Muscle of leg (tissue), 16 donors: ENCODE results near the gene SH2D6. TPM values are rescaled to one million over a fixed set of nuclear protein-coding genes. Genes with fewer than 3 reads are reported as not detected.
"Not testable (repeated sequence)": the region's sequence is repeated elsewhere in the genome, so short reads cannot be mapped to it uniquely, and the experiment has no call there.

Experiments
- DNase-seq: peaks from one replicate; pipeline ENCODE4 v3.0.0; 2013
- H3K27ac ChIP-seq: one replicate; pipeline ENCODE4 v1.5.1; 2013; ENCODE audit warnings: mild to moderate bottlenecking, low read length, control low read depth
- H3K27me3 ChIP-seq: one replicate; pipeline ENCODE4 v1.6.1; 2013; ENCODE audit warnings: low read length; ENCODE audit not compliant: control insufficient read depth, insufficient read depth
- H3K36me3 ChIP-seq: one replicate; pipeline ENCODE4 v1.6.1; 2013; ENCODE audit warnings: low read length; ENCODE audit not compliant: control insufficient read depth, insufficient read depth
- H3K4me1 ChIP-seq: one replicate; pipeline ENCODE4 v1.6.1; 2013; ENCODE audit warnings: low read length; ENCODE audit not compliant: control insufficient read depth, insufficient read depth
- H3K4me3 ChIP-seq: one replicate; pipeline ENCODE4 v1.5.1; 2013; ENCODE audit warnings: low read length, control low read depth
- H3K9me3 ChIP-seq: replicated peaks from 2 replicates; pipeline ENCODE4 v1.6.1; 2013; ENCODE audit warnings: low read depth, low read length; ENCODE audit not compliant: control insufficient read depth
- WGBS: methylation state at CpG from one replicate; pipeline ENCODE4 v1.1.5; 2013; ENCODE audit warnings: missing lambda C conversion rate; ENCODE audit not compliant: insufficient coverage; 5-methylcytosine and 5-hydroxymethylcytosine counted together
- long read RNA-seq, 11 donors: transcript quantifications; one replicate each; lab custom pipeline, GENCODE V29; 2026
- polyA plus RNA-seq, 8 donors: library from polyadenylated mRNA; unstranded; fragments of 120-200 nt; gene quantifications; one replicate each; pipeline versions ENCODE4 v1.2.1 to v1.2.3, GENCODE V29; 2013; ENCODE audit warnings: inconsistent platforms in 1 of 8, low replicate concordance in 1 of 8; ENCODE audit not compliant: insufficient read length in 8 of 8, insufficient read depth in 1 of 8
- total RNA-seq: library from RNA; stranded (reverse); fragments of 120-200 nt; gene quantifications from one replicate; pipeline ENCODE4 v1.2.4, GENCODE V29; 2013

SH2D6 gene
- total RNA-seq (0.13 TPM), polyA plus RNA-seq (1 to 10 TPM in 1 of 8 donors, under 1 TPM in 7; 0.24 to 1.4 (median 0.66) TPM)
- long read RNA-seq, donor 1, result 0 reads
- long read RNA-seq, donor 2, result 0 reads
- long read RNA-seq, donor 3, result 0 reads
- long read RNA-seq, donor 4, result 0 reads
- long read RNA-seq, donor 5, result 0 reads
- long read RNA-seq, donor 6, result 0 reads
- long read RNA-seq, donor 7, result 0 reads
- long read RNA-seq, donor 8, result 0 reads
- long read RNA-seq, donor 9, result 0 reads
- long read RNA-seq, donor 10, result 0 reads
- long read RNA-seq, donor 11, result 0 reads

DNA sequence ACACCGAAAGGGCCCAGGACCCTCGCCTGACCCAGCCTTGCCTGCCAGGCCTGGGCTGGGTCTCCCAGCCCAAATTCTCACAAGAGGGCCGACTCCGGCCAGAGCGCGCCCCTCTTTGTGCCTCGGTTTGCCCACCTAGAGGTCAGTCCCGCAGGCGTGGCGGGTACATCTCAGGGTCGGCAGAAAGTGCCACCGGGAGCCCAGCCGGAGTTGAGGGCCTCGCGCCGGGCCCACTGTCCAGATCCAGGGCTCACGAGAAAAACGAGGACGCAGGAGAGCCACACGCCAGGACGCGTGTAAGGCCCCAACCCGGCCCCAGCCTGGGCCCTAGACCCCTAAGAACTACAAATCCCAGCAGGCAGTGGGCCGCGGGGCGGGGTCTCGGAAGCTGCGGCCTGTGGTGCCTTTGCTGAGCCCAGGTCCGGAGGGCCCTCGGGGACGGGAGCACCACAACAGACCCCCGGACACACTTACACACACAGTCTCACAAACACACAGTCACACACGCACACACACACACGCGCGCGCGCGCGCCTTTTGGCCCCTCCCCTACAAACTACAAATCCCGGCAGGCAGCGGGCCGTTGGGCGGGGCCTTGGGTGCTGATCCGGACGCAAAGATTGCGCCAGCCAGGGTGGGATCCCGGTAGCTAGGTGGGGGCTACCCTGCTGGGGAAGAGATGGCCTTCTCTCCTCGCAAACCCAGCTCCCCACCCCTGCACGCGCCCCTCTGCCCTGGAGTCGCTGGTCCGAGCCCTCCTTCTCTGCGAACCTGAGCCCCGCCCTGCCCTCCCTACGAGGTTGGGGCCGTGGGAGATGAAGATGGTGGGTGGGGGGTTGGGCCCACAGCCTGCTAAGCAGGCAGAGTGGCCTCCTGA lies at the start of gene SH2D6:
SH2D6 (plus strand) TSS at position 583 of the 877 bp plus-strand sequence. CDS start 10,752 bp downstream, outside the sequence.
- peaks cover 41% of the 10 kb centered on the region for H3K4me1 ChIP-seq
- 24% methylated on average over 38 of the region's 57 CpGs for WGBS
- H3K36me3 ChIP-seq, result no peaks in the 10 kb centered on the region
- DNase-seq, result peak; percentile 94
- peak within 1 kb of the TSS; percentile 97 for H3K27ac ChIP-seq
- peaks cover 7% of the 10 kb centered on the region for H3K27me3 ChIP-seq
- H3K9me3 ChIP-seq, result no peaks in the 10 kb centered on the region
- peak within 1 kb of the TSS; percentile 88 for H3K4me3 ChIP-seq

DNA sequence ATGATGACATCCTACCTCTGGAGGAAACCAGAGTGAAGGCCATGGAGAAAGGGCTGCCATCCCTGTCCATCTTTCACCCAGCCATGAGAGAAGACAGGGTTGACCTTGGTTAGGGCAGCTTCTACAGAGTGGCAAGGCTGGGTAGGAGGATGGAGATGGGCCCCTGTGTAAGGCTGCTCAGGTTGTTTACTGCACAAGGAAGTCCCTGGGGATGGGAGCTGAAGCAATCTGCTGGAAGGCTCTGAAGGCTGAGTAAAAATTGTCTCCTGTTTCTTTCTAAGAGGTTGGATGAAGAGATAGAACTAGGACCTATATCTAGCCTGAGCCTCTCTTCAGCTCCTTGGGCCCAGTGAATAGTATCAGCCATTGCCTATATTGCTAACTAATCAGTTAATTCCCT lies 49.6 kb upstream of the SH2D6 start:
- Histone ChIP-seq H3K27ac (no peak overlapping the region), H3K27me3 (no peaks in the 10 kb centered on the region), H3K36me3 (peaks cover 48% of the 10 kb centered on the region), H3K9me3 (no peaks in the 10 kb centered on the region), H3K4me3 (no peak overlapping the region), H3K4me1 (no peaks in the 10 kb centered on the region)
- DNase-seq, result no peak

DNA sequence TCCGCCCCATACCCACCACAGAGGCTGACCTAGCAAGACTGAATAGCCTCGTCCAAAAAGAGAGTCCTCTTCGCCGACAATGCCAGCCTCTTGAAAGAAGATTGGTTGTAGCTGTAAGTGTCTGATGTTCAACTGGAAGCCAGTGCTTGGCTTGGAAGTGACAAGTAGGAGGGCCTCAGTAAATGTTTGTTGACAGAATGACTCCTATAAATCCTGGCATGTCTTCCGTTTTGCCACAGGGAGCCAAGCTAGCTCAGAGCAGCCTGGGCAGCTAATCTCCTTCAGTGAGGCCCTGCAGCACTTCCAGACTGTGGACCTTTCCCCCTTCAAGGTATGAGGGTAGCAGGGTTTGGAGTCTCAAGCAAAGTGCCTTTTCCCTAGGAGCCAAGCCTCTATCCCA lies 49.0 kb upstream of the SH2D6 start:
- H3K9me3 ChIP-seq, result no peaks in the 10 kb centered on the region
- H3K27me3 ChIP-seq, result no peaks in the 10 kb centered on the region
- H3K36me3 ChIP-seq, result peaks cover 48% of the 10 kb centered on the region
- WGBS, result no CpG with 5 or more reads among the region's 5 CpGs
- no peak for DNase-seq
- no peak overlapping the region for H3K4me3 ChIP-seq
- no peak overlapping the region for H3K27ac ChIP-seq
- H3K4me1 ChIP-seq, result no peaks in the 10 kb centered on the region

DNA sequence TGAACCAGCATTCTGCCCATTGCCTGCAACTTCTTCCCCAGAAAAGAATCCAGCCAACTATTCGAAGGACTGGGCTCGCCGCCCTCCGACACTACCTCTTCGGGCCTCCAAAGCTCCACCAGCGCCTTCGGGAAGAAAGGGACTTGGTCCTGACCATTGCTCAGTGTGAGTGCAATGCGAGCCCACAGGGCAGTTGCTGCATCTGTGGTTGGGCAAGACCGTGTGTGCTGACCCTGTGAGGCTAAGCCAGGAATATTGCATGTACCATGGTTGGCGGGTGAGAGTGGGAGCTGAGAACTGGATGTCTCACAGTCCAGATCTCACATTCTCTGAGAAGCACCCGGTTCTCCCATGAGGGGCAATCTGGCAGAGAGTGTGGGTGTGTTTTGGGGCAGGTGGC lies 47.5 kb upstream of the SH2D6 start:
- Histone ChIP-seq H3K4me3 (no peak overlapping the region), H3K4me1 (no peaks in the 10 kb centered on the region), H3K27ac (no peak overlapping the region), H3K27me3 (no peaks in the 10 kb centered on the region), H3K36me3 (peaks cover 43% of the 10 kb centered on the region), H3K9me3 (no peaks in the 10 kb centered on the region)
- no peak for DNase-seq
- 91% methylated on average over 10 of the region's 11 CpGs for WGBS

DNA sequence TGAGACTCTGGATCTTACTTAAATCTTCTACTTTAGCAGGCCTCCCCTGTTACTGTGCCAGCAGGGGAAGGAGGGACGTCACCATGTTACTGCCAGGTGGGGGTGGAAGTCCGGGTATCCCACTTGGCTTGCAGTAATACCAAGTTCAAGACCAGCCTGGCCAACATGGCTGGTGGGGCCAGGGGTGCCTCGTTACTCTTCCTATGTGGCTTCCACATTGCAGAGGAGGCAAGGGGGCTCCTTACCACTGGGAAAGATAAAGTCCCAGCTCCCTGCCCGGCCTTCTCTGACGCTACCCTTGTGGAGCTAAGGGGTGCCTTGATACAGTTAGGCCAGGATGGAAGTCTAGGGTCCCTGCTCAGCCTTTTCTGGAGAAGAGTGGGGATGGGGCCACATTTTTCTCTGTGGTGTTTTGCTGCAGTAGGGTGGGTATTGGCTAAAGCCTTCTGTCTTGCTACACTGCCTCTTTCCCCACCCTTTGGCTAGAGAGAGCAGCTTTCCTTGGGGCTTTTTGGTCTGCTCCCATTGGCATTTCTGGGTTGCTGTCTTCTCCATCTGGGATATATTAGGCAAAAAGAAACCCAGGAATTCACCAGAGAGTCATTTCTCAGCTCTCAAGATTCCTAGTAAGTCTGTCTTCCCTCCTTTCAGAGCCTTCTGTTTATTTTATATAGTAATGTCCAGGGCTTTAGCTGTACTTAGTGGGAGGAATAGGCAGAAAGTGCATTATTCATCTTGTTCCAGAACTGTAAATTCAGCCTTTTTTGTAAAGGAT lies 42.0 kb upstream of the SH2D6 start:
- H3K27me3 ChIP-seq, result no peaks in the 10 kb centered on the region
- no peak overlapping the region for H3K4me3 ChIP-seq
- no peak for DNase-seq
- WGBS, result 79% methylated on average over 4 of the region's 5 CpGs
- H3K27ac ChIP-seq, result no peak overlapping the region
- peaks cover 31% of the 10 kb centered on the region for H3K36me3 ChIP-seq
- no peaks in the 10 kb centered on the region for H3K4me1 ChIP-seq
- H3K9me3 ChIP-seq, result peaks cover 2% of the 10 kb centered on the region

DNA sequence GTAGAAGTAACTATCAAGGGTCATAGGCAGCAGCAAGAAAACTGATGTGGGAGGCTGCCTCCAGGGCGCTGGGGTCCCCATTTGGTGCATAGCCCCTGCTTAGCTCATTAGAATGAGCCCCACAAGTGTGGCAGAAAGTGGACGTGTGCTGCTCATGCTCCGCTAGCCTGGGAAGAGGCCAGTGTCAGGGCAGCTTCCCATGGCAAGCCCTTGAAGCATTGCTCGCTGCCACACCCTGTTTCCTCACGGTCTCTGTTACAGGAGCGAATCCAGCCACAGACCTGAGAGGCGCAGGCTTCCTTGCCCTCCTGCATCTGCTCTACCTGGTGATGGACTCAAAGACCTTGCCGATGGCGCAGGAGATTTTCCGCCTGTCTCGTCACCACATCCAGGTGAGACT lies 41.4 kb upstream of the SH2D6 start:
- H3K27me3 ChIP-seq, result no peaks in the 10 kb centered on the region
- H3K4me3 ChIP-seq, result no peak overlapping the region
- 78% methylated on average over 10 of the region's 11 CpGs for WGBS
- H3K4me1 ChIP-seq, result no peaks in the 10 kb centered on the region
- no peak overlapping the region for H3K27ac ChIP-seq
- peaks cover 32% of the 10 kb centered on the region for H3K36me3 ChIP-seq
- DNase-seq, result no peak
- H3K9me3 ChIP-seq, result peaks cover 2% of the 10 kb centered on the region

DNA sequence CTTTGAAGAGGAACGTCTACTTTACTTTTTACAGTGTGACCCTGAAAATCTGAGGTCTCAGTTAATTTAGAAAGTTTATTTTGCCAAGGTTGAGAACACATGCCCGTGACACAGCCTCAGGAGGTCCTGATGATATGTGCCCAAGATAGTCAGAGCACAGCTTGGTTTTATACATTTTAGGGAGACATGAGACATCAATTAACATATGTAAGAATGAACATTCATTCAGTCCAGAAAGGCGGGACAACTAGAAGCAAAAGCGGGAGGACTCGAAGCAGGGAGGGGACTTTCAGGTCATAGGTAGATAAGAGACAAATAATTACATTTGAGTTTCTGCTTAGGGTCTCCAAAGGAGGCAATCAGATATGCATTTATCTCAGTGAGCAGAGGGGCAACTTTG lies 40.3 kb upstream of the SH2D6 start:
- Histone ChIP-seq H3K36me3 (peaks cover 29% of the 10 kb centered on the region), H3K4me1 (no peaks in the 10 kb centered on the region), H3K9me3 (peaks cover 2% of the 10 kb centered on the region), H3K27me3 (no peaks in the 10 kb centered on the region), H3K27ac (no peak overlapping the region), H3K4me3 (no peak overlapping the region)
- DNase-seq, result no peak
- 89% methylated on average over 2 of the region's 5 CpGs for WGBS

DNA sequence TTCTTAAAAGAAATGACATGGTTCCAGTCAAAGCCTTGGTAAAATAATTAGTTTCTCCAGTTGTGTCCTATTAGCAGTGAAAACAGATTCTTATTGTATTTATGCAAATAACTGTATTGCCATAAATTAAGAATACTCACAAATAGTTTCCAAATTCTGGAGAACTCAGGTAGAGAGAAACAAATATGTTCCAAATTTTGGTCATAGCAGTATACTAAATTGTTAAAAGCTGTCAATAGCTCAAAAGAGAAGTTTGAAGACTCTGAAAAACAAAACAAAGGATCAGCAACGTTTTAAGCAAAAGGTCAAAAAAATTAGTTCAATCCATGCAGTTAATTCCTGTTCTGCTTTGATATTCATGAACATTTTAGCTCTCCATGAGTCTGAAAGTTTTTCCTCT lies 38.5 kb upstream of the SH2D6 start:
- H3K4me1 ChIP-seq, result no peaks in the 10 kb centered on the region
- 100% methylated on average over 1 of the region's 1 CpG for WGBS
- no peak overlapping the region for H3K27ac ChIP-seq
- peaks cover 2% of the 10 kb centered on the region for H3K9me3 ChIP-seq
- H3K36me3 ChIP-seq, result peaks cover 34% of the 10 kb centered on the region
- no peak overlapping the region for H3K4me3 ChIP-seq
- H3K27me3 ChIP-seq, result no peaks in the 10 kb centered on the region
- DNase-seq, result no peak

DNA sequence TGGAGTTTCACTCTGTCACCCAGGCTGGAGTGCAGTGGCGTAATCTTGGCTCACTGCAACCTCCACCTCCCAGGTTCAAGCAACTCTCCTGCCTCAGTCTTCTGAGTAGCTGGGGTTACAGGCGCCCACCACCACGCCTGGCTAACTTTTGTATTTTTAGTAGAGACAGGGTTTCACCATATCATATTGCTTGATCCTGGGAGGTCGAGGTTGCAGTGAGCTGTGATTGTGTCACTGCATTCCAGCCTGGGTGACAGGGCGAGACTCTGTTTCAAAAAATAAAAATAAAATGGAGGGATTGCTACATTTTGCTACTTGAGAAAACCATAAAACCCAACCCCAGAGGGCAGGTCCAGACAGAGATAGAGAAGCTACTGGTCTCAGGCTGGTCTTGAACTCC lies 35.4 kb upstream of the SH2D6 start:
- not testable (repeated sequence) for DNase-seq, H3K4me1 ChIP-seq, H3K4me3 ChIP-seq, H3K27ac ChIP-seq, H3K27me3 ChIP-seq, H3K9me3 ChIP-seq
- H3K36me3 ChIP-seq, result peaks cover 45% of the 10 kb centered on the region
- WGBS, result no CpG with 5 or more reads among the region's 5 CpGs

DNA sequence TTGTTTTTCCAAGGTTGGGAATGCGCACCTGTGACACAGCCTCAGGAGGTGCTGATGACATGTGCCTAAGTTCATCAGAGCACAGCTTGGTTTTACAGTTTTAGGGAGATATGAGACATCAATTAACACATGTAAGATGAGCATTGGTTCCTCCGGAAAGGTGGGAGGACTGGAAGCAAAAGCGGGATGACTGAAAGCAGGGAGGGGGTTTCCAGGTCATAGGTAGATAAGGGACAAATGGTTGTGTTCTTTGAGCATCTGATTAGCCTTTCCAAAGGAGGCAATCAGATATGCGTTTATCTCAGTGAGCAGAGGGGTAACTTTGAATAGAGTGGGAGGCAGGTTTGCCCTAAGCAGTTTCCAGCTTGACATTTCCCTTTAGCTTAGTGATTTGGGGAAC lies 34.7 kb upstream of the SH2D6 start:
- no peak for DNase-seq
- H3K36me3 ChIP-seq, result peaks cover 48% of the 10 kb centered on the region
- H3K27me3 ChIP-seq, result no peaks in the 10 kb centered on the region
- 87% methylated on average over 4 of the region's 4 CpGs for WGBS
- H3K9me3 ChIP-seq, result peaks cover 2% of the 10 kb centered on the region
- H3K4me3 ChIP-seq, result no peak overlapping the region
- no peaks in the 10 kb centered on the region for H3K4me1 ChIP-seq
- H3K27ac ChIP-seq, result no peak overlapping the region
